ENCODE data around the gene ZNF600. TPM values are rescaled to one million over a fixed set of nuclear protein-coding genes. Genes with fewer than 3 reads are reported as not detected.
"Not testable (repeated sequence)": the region's sequence is repeated elsewhere in the genome, so short reads cannot be mapped to it uniquely, and the experiment has no call there.

Gene ZNF600
- total RNA-seq, 2 experiments from 2014 or later: 11.1 to 13.4 TPM

DNA sequence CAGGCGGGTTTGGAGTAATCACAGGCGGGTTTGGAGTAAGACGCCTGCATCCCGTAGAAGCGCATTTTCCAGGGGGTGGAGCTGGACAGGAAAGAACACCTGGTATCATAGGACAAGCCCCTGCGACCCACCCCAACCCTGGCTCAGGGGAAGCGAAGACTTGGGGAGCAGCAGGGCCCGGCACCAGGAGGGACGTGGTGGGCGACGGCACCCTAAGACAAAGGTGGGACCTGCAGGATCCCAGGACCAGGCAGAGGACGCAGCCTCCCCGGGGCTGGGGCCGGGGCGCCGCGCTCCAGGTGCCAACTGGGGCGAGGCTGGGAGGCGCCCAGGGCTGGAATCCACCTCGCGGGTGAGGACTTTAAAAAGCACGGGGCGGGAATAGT, 520 bp downstream of the ZNF600 start:
- DNase-seq: no peak
- CTCF ChIA-PET: no interaction called here
- POLR2A ChIA-PET: no interaction called here
- peaks cover 16% of the 10 kb centered on the region for H3K9me3 Mint-ChIP-seq
- peak overlapping the region; percentile 69 for H3K27ac Mint-ChIP-seq
- intact Hi-C loops (cut with micrococcal nuclease): loop anchor here (2.0 kb wide), 1 partner anchor 51 kb away; the partner anchor contains the start of gene ZNF611
- peak overlapping the region; percentile 85 for H3K4me3 Mint-ChIP-seq
- peaks cover 27% of the 10 kb centered on the region for H3K4me1 Mint-ChIP-seq (ENCODE audit: low read depth)
- H3K36me3 Mint-ChIP-seq: peaks cover 18% of the 10 kb centered on the region
- no peaks in the 10 kb centered on the region for H3K27me3 Mint-ChIP-seq

DNA sequence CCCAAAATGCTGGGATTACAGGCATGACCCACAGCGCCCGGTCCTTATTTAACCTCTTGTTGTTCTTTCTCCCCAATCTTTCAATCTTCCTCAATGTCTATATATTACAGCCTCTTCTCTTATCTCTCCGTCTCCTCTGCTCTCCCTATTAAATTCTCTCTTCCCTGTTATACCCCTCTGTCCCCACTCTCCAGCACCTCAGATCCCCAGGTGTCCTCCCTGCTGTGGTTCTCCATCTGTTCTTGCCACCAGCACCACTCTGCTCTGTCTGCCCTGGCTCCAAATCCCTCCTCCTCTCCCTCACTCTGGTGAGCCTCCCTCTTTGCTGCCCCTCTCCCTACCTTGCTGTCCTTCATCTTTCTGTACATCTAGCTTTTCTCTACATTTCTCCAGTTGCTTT, 1.1 kb downstream of the ZNF600 start:
- H3K4me1 Mint-ChIP-seq (ENCODE audit: low read depth): peaks cover 27% of the 10 kb centered on the region
- CTCF ChIA-PET: no interaction called here
- intact Hi-C loops (cut with micrococcal nuclease): no loop called here
- no peak for DNase-seq
- H3K27ac Mint-ChIP-seq: peak overlapping the region; percentile 6
- peak overlapping the region; percentile 85 for H3K4me3 Mint-ChIP-seq
- peaks cover 14% of the 10 kb centered on the region for H3K9me3 Mint-ChIP-seq
- H3K36me3 Mint-ChIP-seq: peaks cover 22% of the 10 kb centered on the region
- no peaks in the 10 kb centered on the region for H3K27me3 Mint-ChIP-seq
- POLR2A ChIA-PET: no interaction called here

DNA sequence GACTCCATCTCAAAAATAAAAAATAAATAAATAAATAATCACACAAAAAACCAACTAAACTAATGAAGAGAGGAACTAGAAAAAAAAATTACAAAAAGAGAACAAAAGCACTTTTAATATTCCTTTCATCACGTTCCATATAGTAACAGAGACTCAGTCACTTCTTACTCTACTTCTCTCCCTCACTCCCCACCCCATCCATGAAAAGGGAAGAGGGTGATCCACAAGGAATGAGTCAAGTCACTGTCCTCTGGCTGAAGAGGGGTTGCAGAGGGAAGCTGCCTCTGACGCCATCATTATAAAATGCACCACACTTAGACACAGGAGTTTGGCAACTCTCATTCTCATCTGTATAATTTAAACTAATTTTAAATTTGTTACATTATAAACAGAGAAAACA, 3.7 kb downstream of the ZNF600 start:
- POLR2A ChIA-PET; CTCF ChIA-PET; intact Hi-C loops (cut with micrococcal nuclease); H3K4me3 Mint-ChIP-seq; DNase-seq; H3K27me3 Mint-ChIP-seq; H3K27ac Mint-ChIP-seq: not testable (repeated sequence)
- H3K36me3 Mint-ChIP-seq: peaks cover 47% of the 10 kb centered on the region
- H3K4me1 Mint-ChIP-seq (ENCODE audit: low read depth): peaks cover 46% of the 10 kb centered on the region
- H3K9me3 Mint-ChIP-seq: peaks cover 25% of the 10 kb centered on the region

DNA sequence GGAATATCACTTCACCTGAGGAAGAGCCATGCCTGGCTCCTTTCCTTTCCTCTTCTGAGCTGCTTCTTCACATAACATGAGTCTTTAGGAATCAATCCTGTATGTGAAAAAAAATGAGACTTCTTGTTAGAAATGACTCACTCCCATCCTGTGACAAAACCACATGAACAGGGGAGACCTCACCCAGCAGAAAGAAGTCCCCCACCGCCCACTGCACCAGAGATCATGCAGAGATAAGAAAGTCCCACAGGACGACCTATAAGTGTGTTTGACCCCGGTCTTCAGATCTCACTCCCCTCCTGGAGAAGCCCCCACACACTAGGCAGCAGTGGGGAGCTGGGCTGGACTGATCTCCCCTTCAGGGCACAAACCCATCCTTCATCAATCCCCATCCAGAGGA, 7.8 kb downstream of the ZNF600 start:
- Mint-ChIP-seq H3K4me3 (no peak overlapping the region), H3K27ac (peak overlapping the region; percentile 13), H3K9me3 (peaks cover 32% of the 10 kb centered on the region), H3K4me1 (ENCODE audit: low read depth) (peaks cover 23% of the 10 kb centered on the region), H3K27me3 (no peaks in the 10 kb centered on the region), H3K36me3 (peaks cover 71% of the 10 kb centered on the region)
- intact Hi-C loops (cut with micrococcal nuclease): no loop called here
- ChIA-PET CTCF (no interaction called here), POLR2A (no interaction called here)
- peak; percentile 64 for DNase-seq

DNA sequence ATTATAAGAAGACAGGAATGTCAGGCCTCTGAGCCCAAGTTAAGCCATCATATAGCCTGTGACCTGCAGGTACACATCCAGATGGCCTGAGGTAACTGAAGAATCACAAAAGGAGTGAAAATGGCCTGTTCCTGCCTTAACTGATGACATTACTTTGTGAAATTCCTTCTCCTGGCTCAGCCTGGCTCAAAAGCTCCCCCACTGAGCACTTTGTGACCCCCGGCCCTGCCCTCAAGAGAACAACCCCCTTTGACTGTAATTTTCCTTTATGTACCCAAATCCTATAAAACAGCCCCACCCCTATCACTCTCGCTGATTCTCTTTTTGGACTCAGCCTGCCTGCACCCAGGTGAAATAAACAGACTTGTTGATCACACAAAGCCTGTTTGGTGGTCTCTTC, 30.1 kb downstream of the ZNF600 start:
- intact Hi-C loops (cut with micrococcal nuclease); H3K36me3 Mint-ChIP-seq; H3K4me3 Mint-ChIP-seq; H3K27me3 Mint-ChIP-seq; POLR2A ChIA-PET; H3K4me1 Mint-ChIP-seq (ENCODE audit: low read depth); DNase-seq; H3K27ac Mint-ChIP-seq: not testable (repeated sequence)
- CTCF ChIA-PET: interaction anchor here (0.6 kb wide), 1 partner anchor 1095 kb away, joined by 3 read pairs; no protein-coding TSS in a partner anchor
- peaks cover 24% of the 10 kb centered on the region for H3K9me3 Mint-ChIP-seq

DNA sequence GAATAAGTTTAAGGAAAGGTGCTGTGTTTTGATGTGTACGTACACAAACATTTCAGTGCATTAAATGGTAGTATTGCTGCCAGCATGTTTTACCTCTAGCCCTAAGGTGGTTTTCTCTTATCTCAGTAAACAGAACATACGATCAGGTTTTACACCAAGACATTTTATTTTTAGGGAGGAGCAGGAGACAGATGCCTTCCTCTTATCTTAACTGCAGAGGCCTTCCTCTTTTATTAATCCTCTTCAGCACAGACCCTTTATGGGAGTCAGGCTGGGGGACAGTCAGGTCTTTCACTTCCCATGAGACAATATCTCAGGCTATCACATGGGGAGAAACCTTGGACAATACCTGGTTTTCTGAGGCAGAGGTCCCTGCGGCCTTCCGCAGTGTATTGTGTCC, 36.8 kb downstream of the ZNF600 start:
- ChIA-PET CTCF (interaction anchor here (2.0 kb wide), 1 partner anchor 405 kb away, joined by 6 read pairs; no protein-coding TSS in a partner anchor), POLR2A (no interaction called here)
- Mint-ChIP-seq H3K36me3 (no peaks in the 10 kb centered on the region), H3K9me3 (no peaks in the 10 kb centered on the region), H3K4me3 (no peak overlapping the region), H3K27me3 (no peaks in the 10 kb centered on the region), H3K4me1 (ENCODE audit: low read depth) (peaks cover 3% of the 10 kb centered on the region), H3K27ac (no peak overlapping the region)
- intact Hi-C loops (cut with micrococcal nuclease): loop anchor here (2.0 to 5.0 kb wide), 2 partner anchors 407 to 502 kb away; no protein-coding TSS in a partner anchor
- no peak for DNase-seq

DNA sequence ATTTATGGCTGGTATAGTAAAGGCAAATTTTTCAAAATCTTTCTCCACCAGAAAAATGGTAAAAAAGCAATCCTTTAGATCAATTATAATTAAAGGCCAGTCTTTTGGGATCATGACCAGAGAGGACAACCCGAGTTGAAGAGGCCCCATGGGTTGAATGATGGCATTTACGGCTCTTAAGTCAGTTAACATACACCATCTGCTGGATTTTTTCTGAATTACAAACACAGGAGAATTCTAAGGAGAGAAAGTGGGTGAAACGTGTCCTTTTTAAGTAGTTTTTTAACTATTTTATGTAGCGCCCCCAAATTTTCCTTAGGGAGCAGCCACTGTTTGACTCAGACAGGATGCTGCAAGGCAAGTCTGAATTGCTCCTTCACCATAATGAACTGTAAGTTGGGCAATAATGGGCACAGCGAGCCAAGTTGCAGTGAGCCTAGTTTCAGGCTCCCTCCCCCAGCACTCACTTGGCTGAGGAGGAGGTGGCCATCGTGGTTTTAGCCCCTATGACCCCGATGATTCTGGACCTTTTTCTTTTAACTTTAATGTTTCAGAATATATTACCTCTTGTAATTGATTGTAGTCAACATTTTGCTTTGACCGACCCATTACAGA, 38.1 kb downstream of the ZNF600 start:
- DNase-seq: no peak
- intact Hi-C loops (cut with micrococcal nuclease): loop anchor here (2.0 to 5.0 kb wide), 2 partner anchors 406 to 501 kb away; no protein-coding TSS in a partner anchor
- Mint-ChIP-seq H3K27me3 (no peaks in the 10 kb centered on the region), H3K4me1 (ENCODE audit: low read depth) (peaks cover 3% of the 10 kb centered on the region), H3K36me3 (no peaks in the 10 kb centered on the region), H3K27ac (no peak overlapping the region), H3K4me3 (no peak overlapping the region), H3K9me3 (no peaks in the 10 kb centered on the region)
- ChIA-PET POLR2A (no interaction called here), CTCF (no interaction called here)

DNA sequence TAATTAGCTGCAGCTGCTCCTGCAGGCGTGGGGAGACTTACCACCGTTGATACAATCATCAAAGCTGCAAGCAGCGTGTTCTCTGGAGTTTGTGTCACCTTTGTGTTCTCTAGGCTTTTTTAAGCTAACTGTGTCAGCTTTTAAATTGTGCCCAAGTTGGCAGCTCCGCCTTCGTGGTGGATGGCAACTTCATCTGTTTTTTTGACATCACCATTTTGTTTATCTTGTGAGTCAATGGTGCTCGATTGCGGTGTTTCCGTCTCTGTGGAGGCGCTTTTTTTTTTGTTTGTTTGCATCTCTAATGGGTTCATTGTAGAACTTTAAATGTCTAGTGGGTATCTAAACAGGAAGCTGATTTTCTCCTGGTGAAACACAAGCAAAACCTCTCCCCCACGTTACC, 40.7 kb downstream of the ZNF600 start:
- H3K27ac Mint-ChIP-seq, H3K9me3 Mint-ChIP-seq, H3K36me3 Mint-ChIP-seq, POLR2A ChIA-PET, H3K27me3 Mint-ChIP-seq, H3K4me3 Mint-ChIP-seq, CTCF ChIA-PET: not testable (repeated sequence)
- peak; percentile 15 for DNase-seq
- intact Hi-C loops (cut with micrococcal nuclease): loop anchor here (5.0 kb wide), 1 partner anchor 499 kb away; no protein-coding TSS in a partner anchor
- peaks cover 21% of the 10 kb centered on the region for H3K4me1 Mint-ChIP-seq (ENCODE audit: low read depth)

DNA sequence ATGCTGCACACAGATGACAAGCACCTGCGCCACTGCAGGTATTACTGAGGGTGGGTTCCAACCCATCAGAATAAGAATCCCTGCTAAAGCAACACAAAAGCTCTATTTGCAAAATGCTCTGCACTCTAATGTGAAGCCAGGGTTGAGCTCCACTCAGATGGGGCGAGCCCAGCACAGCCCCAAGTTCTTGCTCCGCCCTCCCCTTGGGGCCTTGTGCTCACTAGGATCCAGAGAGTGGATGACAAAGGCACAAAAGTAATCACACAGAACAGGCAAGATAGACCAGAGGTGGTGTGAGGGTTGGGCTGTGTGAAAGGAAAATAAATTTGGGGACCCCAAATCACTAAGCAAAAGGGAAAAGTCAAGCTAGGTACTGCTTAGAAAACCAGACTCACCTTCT, 43.5 kb downstream of the ZNF600 start:
- no peak for DNase-seq
- Mint-ChIP-seq H3K9me3 (no peaks in the 10 kb centered on the region), H3K4me1 (ENCODE audit: low read depth) (peaks cover 21% of the 10 kb centered on the region), H3K27ac (no peak overlapping the region), H3K4me3 (no peak overlapping the region), H3K36me3 (no peaks in the 10 kb centered on the region), H3K27me3 (no peaks in the 10 kb centered on the region)
- intact Hi-C loops (cut with micrococcal nuclease): no loop called here
- POLR2A ChIA-PET: no interaction called here
- CTCF ChIA-PET: no interaction called here

DNA sequence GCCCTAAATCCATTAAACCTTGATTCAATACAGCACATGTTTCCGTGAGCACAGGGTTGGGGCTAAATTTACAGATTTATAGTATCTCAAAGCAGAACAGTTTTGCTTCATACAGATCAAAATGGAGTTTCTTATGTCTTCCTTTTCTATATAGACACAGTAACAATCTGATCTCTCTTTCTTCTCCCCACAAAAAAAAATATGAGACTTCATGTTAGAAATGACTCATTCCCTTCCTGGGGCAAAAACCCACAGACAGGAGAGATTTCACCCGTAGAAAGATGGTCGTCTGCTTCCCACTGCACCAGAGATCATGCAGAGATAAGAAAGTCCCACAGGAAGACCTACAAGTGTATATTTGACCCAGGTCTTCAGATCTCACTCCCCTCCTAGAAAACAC, 44.1 kb downstream of the ZNF600 start:
- no peak overlapping the region for H3K4me3 Mint-ChIP-seq
- peak; percentile 11 for DNase-seq
- peak overlapping the region; percentile 25 for H3K27ac Mint-ChIP-seq
- peaks cover 21% of the 10 kb centered on the region for H3K4me1 Mint-ChIP-seq (ENCODE audit: low read depth)
- H3K27me3 Mint-ChIP-seq: no peaks in the 10 kb centered on the region
- ChIA-PET POLR2A (no interaction called here), CTCF (no interaction called here)
- H3K36me3 Mint-ChIP-seq: no peaks in the 10 kb centered on the region
- intact Hi-C loops (cut with micrococcal nuclease): no loop called here
- H3K9me3 Mint-ChIP-seq: no peaks in the 10 kb centered on the region

DNA sequence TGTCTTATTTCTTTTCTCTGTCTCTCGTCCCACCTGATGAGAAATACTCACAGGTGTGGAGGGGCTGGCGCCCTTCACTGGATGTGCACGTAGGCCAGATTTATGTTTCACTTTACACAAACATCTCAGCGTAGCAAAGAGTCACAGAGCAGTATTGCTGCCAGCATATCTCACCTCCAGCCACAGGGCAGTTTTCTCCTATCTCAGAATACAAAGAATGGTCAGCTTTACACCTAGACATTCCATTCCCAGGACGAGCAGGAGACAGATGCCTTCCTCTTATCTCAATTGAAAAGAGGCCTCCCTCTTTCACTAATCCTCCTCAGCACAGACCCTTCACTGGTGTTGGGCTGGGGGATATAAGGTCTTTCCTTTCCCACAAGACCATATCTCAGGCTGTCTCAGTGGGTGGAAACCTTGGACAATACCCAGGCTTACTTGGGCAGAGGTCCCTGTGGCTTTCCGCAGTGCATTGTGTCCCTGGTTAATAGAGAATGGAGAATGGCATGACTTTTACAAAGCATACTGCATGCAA, 44.6 kb downstream of the ZNF600 start:
- POLR2A ChIA-PET: no interaction called here
- no peaks in the 10 kb centered on the region for H3K9me3 Mint-ChIP-seq
- intact Hi-C loops (cut with micrococcal nuclease): no loop called here
- CTCF ChIA-PET: no interaction called here
- DNase-seq: no peak
- H3K27ac Mint-ChIP-seq: no peak overlapping the region
- peaks cover 21% of the 10 kb centered on the region for H3K4me1 Mint-ChIP-seq (ENCODE audit: low read depth)
- H3K27me3 Mint-ChIP-seq: no peaks in the 10 kb centered on the region
- no peak overlapping the region for H3K4me3 Mint-ChIP-seq
- no peaks in the 10 kb centered on the region for H3K36me3 Mint-ChIP-seq

DNA sequence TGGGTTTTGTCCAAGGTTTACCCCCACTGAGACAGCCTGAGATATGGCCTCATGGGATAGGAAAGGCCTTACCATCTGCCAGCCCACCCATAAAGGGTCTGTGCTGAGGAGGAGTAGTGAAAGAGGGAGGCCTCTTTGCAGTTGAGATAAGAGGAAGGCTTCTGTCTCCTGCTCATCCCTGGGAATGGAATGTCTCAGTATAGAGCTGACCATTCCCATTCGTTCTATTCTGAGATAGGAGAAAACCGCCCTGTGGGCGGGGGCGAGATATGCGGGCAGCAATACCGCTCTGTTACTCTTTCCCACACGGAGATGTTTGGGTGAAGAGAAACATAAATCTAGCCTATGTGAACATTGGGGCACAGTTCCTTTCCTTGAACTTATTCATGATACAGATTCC, 45.2 kb downstream of the ZNF600 start:
- CTCF ChIA-PET; H3K27ac Mint-ChIP-seq; H3K36me3 Mint-ChIP-seq; DNase-seq; POLR2A ChIA-PET; intact Hi-C loops (cut with micrococcal nuclease); H3K27me3 Mint-ChIP-seq; H3K4me3 Mint-ChIP-seq; H3K9me3 Mint-ChIP-seq: not testable (repeated sequence)
- H3K4me1 Mint-ChIP-seq (ENCODE audit: low read depth): peaks cover 21% of the 10 kb centered on the region

DNA sequence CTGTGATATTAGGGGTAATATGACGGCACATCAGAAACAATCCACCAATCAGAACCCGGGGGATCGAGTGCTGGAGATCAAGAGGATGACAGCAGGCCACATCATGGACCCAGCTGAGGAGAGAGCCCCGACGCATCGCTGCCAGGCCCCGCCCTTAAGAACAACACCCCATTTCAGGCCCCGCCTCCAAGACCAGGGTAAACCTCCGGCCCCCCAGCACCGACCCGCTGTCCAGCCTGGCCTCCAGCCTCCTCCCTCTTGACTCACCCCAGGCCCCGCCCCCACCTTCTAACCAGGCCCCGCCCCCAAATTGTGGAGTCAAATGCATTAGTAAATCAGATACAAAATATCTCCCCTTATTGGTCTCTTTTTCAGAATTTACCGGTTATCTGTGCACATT, 47.0 kb downstream of the ZNF600 start:
- intact Hi-C loops (cut with micrococcal nuclease): loop anchor here (5.0 kb wide), 1 partner anchor 102 kb away; the partner anchor contains the start of gene ZNF83
- H3K27ac Mint-ChIP-seq: no peak overlapping the region

More for the DNA sequence above, 47.0 kb downstream of the ZNF600 start:
- no peaks in the 10 kb centered on the region for H3K36me3 Mint-ChIP-seq
- H3K27me3 Mint-ChIP-seq: no peaks in the 10 kb centered on the region
- POLR2A ChIA-PET: no interaction called here
- H3K4me1 Mint-ChIP-seq (ENCODE audit: low read depth): peaks cover 27% of the 10 kb centered on the region
- no peak overlapping the region for H3K4me3 Mint-ChIP-seq
- no peak for DNase-seq
- H3K9me3 Mint-ChIP-seq: no peaks in the 10 kb centered on the region
- CTCF ChIA-PET: no interaction called here
